ENCODE results near the gene WDR64. TPM values are rescaled to one million over a fixed set of nuclear protein-coding genes. Genes with fewer than 3 reads are reported as not detected.

Gene WDR64
- total RNA-seq, 6 donors from 2014 or later, result 0.20 TPM; not detected in 5

GRCh38 chr1:241808265-241808664 lies 156.2 kb downstream of the WDR64 start:
- no peak for TF ChIP-seq EP300 (IDR thresholded peaks at IDR 0.05)
- TF ChIP-seq POLR2AphosphoS5 (IDR thresholded peaks at IDR 0.05), result no peak
- TF ChIP-seq CTCF (IDR thresholded peaks at IDR 0.05), result no peak
- TF ChIP-seq POLR2A (IDR thresholded peaks at IDR 0.05), result no peak
- ATAC-seq (ENCODE audit: low FRiP score in 2 of 2), result no peak
- H3K4me1 ChIP-seq, result no peaks in the 10 kb centered on the region
- no peak overlapping the region for H3K4me3 ChIP-seq
- H3K36me3 ChIP-seq, result no peaks in the 10 kb centered on the region
- H3K27ac ChIP-seq, result no peak overlapping the region
- H3K27me3 ChIP-seq, result no peaks in the 10 kb centered on the region
- no peaks in the 10 kb centered on the region for H3K9me3 ChIP-seq
- no peak for DNase-seq
- WGBS, 2 donors, result 35 to 53% methylated on average over 2 of the region's 2 CpGs

GRCh38 chr1:241810769-241811405 lies 158.8 kb downstream of the WDR64 start:
- no peaks in the 10 kb centered on the region for H3K4me1 ChIP-seq
- H3K9me3 ChIP-seq, result no peaks in the 10 kb centered on the region
- no peak overlapping the region for H3K4me3 ChIP-seq
- no peaks in the 10 kb centered on the region for H3K27me3 ChIP-seq
- no peaks in the 10 kb centered on the region for H3K36me3 ChIP-seq
- WGBS, 2 donors, result 69 to 78% methylated on average over 8 of the region's 8 CpGs
- H3K27ac ChIP-seq, result no peak overlapping the region
- peak; percentile 15 to 52 for ATAC-seq (ENCODE audit: low FRiP score in 2 of 2)
- TF ChIP-seq POLR2AphosphoS5 (IDR thresholded peaks at IDR 0.05) (no peak), EP300 (IDR thresholded peaks at IDR 0.05) (no peak), CTCF (IDR thresholded peaks at IDR 0.05) (no peak), POLR2A (IDR thresholded peaks at IDR 0.05) (no peak)
- no peak for DNase-seq

- DNase-seq, result no peak
- no peaks in the 10 kb centered on the region for H3K27me3 ChIP-seq
- ATAC-seq (ENCODE audit: low FRiP score in 2 of 2), result no peak
- no peaks in the 10 kb centered on the region for H3K36me3 ChIP-seq
- H3K27ac ChIP-seq, result no peak overlapping the region
- no peaks in the 10 kb centered on the region for H3K9me3 ChIP-seq
- WGBS, 2 donors, result 65 to 75% methylated on average over 8 of the region's 8 CpGs
- TF ChIP-seq POLR2AphosphoS5 (IDR thresholded peaks at IDR 0.05), result no peak
- TF ChIP-seq CTCF (IDR thresholded peaks at IDR 0.05), result no peak
- no peak for TF ChIP-seq EP300 (IDR thresholded peaks at IDR 0.05)
- no peak for TF ChIP-seq POLR2A (IDR thresholded peaks at IDR 0.05)
- no peaks in the 10 kb centered on the region for H3K4me1 ChIP-seq
- H3K4me3 ChIP-seq, result no peak overlapping the region
Measured at GRCh38 chr1:241813768-241814320, 161.8 kb downstream of the WDR64 start.

- Histone ChIP-seq H3K9me3 (no peaks in the 10 kb centered on the region), H3K27ac (no peak overlapping the region), H3K27me3 (no peaks in the 10 kb centered on the region), H3K4me3 (no peak overlapping the region), H3K4me1 (no peaks in the 10 kb centered on the region), H3K36me3 (no peaks in the 10 kb centered on the region)
- TF ChIP-seq POLR2A (IDR thresholded peaks at IDR 0.05) (no peak), POLR2AphosphoS5 (IDR thresholded peaks at IDR 0.05) (no peak), CTCF (IDR thresholded peaks at IDR 0.05) (no peak), EP300 (IDR thresholded peaks at IDR 0.05) (no peak)
- ATAC-seq (ENCODE audit: low FRiP score in 2 of 2) (no peak), DNase-seq (no peak)
- 88 to 89% methylated on average over 6 of the region's 6 CpGs for WGBS, 2 donors
Measured at GRCh38 chr1:241816008-241816407, 163.9 kb downstream of the WDR64 start.

GRCh38 chr1:241817331-241817792 lies 165.3 kb downstream of the WDR64 start:
- H3K27ac ChIP-seq, result no peak overlapping the region
- ATAC-seq (ENCODE audit: low FRiP score in 2 of 2) (no peak), DNase-seq (no peak)
- TF ChIP-seq EP300 (IDR thresholded peaks at IDR 0.05) (no peak), POLR2AphosphoS5 (IDR thresholded peaks at IDR 0.05) (no peak), CTCF (IDR thresholded peaks at IDR 0.05) (no peak)
- no peaks in the 10 kb centered on the region for H3K9me3 ChIP-seq
- no peaks in the 10 kb centered on the region for H3K27me3 ChIP-seq
- no peaks in the 10 kb centered on the region for H3K36me3 ChIP-seq
- WGBS, 2 donors, result 70 to 83% methylated on average over 1 of the region's 1 CpG
- H3K4me1 ChIP-seq, result no peaks in the 10 kb centered on the region
- no peak overlapping the region for H3K4me3 ChIP-seq

Measured in upper lobe of left lung (tissue), 6 donors.